Breast epithelium (tissue), 4 donors: ENCODE measurements around the gene ADRA1B. TPM values are rescaled to one million over a fixed set of nuclear protein-coding genes. Genes with fewer than 3 reads are reported as not detected.

Experiments
- DNase-seq, 2 donors: peaks; one replicate each; pipeline ENCODE4 v3.0.0-alpha.2; 2019; ENCODE audit warnings: low spot score in 2 of 2
- H3K27ac ChIP-seq, 2 donors: fragments of 200-600 bp; sonication (generic) in 1 of 2; one replicate each; pipeline ENCODE4 v1.5.1; 2016 to 2019; ENCODE audit warnings: mild to moderate bottlenecking in 1 of 2
- H3K27me3 ChIP-seq, 2 donors: fragments of 200-600 bp; sonication (generic) in 1 of 2; one replicate each; pipeline versions ENCODE4 v1.5.1 to v1.6.0; 2017 to 2019; ENCODE audit warnings: control low read depth in 1 of 2, mild to moderate bottlenecking in 1 of 2
- H3K36me3 ChIP-seq: fragments of 200-600 bp; one replicate; pipeline ENCODE4 v1.5.1; 2019
- H3K4me1 ChIP-seq, 2 donors: fragments of 200-600 bp; sonication (generic); one replicate each; pipeline ENCODE4 v1.5.1; 2016 to 2019; ENCODE audit warnings: control low read depth in 1 of 2
- H3K4me3 ChIP-seq, 3 donors: fragments of 200-600 bp; sonication (generic); 1 replicate in 2 of 3; 2 replicates in 1 of 3; pipeline ENCODE4 v1.5.1; 2016 to 2019; ENCODE audit warnings: mild to moderate bottlenecking in 3 of 3, moderate library complexity in 2 of 3
- H3K9me3 ChIP-seq, 2 donors: fragments of 200-600 bp; sonication (generic) in 1 of 2; one replicate each; pipeline ENCODE4 v1.5.1; 2016 to 2019; ENCODE audit warnings: control low read depth in 1 of 2
- POLR2A ChIP-seq: fragments of 450-650 bp; IDR thresholded peaks from one replicate; pipeline ENCODE4 v1.6.1; 2016; ENCODE audit warnings: antibody characterized with exemption, mild to moderate bottlenecking, moderate library complexity
- POLR2AphosphoS5 ChIP-seq, 3 donors: sonication (generic); formaldehyde crosslinking; IDR thresholded peaks; one replicate each; pipeline ENCODE4 v1.6.1; 2017; ENCODE audit warnings: antibody characterized with exemption in 3 of 3
- intact Hi-C: fragments of 100-400 bp; cut with DNase I; formaldehyde crosslinking; loops from one replicate; pipeline ENCODE4 v1.15.1; 2023; ENCODE audit warnings: low total_unique reads
- total RNA-seq, 3 donors: library from RNA; depleted of rRNA; stranded (reverse); fragments of >200 nt; gene quantifications; one replicate each; pipeline ENCODE4 v1.1.0, GENCODE V29; 2016
- TF ChIP-seq, protein P1 (sequence below), 3 donors: fragments of 450-650 bp; IDR thresholded peaks; one replicate each; pipeline ENCODE4 v1.5.1; 2016 to 2017; ENCODE audit warnings: antibody characterized with exemption in 3 of 3, mild to moderate bottlenecking in 3 of 3, moderate library complexity in 3 of 3

ADRA1B gene
- total RNA-seq, 3 donors from 2014 or later: 0.33 to 2.9 (median 0.88) TPM

DNA sequence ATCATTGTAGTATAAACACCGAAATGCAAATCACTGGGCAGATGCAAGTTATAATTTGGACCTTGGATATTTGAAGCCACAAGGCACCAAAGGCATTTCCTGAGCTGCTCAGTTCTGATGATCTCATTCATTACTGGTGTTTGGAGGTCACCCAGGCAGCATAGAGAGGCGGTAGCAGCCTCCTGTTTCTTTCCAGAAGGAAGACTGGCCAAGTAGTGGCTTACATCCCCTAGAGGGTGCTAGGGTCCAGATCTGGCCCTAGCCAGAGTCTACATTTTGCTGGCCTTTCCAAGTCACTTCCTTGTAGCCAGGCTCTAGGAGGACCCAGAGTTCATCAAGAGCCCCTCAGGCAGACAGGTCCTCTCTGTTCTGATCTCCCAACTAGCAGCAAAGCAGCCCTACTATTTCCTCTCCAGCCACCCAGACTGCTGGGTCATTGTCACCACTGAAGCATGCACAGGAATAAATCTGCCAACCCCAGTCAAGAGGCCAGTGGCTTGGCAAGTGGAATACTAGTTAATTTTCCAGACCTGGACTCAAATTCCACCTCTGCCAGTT lies 59.3 kb downstream of the ADRA1B start:
- Histone ChIP-seq H3K27ac (no peak overlapping the region), H3K9me3 (no peaks in the 10 kb centered on the region), H3K4me3 (no peak overlapping the region), H3K36me3 (no peaks in the 10 kb centered on the region), H3K27me3 (peaks cover 0 to 30% of the 10 kb centered on the region in 2 donors), H3K4me1 (no peaks in the 10 kb centered on the region)
- intact Hi-C loops: no loop called here
- DNase-seq: no peak
- TF ChIP-seq POLR2AphosphoS5 (IDR thresholded peaks at IDR 0.05): no peak
- TF ChIP-seq, protein P1, sequence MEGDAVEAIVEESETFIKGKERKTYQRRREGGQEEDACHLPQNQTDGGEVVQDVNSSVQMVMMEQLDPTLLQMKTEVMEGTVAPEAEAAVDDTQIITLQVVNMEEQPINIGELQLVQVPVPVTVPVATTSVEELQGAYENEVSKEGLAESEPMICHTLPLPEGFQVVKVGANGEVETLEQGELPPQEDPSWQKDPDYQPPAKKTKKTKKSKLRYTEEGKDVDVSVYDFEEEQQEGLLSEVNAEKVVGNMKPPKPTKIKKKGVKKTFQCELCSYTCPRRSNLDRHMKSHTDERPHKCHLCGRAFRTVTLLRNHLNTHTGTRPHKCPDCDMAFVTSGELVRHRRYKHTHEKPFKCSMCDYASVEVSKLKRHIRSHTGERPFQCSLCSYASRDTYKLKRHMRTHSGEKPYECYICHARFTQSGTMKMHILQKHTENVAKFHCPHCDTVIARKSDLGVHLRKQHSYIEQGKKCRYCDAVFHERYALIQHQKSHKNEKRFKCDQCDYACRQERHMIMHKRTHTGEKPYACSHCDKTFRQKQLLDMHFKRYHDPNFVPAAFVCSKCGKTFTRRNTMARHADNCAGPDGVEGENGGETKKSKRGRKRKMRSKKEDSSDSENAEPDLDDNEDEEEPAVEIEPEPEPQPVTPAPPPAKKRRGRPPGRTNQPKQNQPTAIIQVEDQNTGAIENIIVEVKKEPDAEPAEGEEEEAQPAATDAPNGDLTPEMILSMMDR (IDR thresholded peaks at IDR 0.05): no peak
- TF ChIP-seq POLR2A: no peak

DNA sequence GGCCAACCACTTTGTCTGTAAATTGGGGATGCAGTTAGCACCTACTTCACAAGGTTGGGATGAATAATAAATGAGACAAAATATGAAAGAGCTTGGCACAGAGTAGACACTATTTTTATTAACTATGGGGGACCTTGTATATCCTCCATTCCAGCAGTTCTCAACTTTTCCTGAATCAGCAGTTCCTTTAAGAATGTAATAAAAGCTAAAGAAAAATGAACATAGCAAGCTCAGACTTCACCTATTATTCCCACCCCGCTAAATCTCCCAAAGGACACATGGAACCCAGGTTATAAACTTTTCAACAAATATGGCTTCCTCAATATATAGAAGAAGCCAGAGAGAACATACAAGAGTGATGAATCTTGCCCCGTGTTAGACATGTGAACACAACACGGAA lies 60.6 kb downstream of the ADRA1B start:
- no peaks in the 10 kb centered on the region for H3K4me1 ChIP-seq
- intact Hi-C loops: no loop called here
- TF ChIP-seq, protein P1 (IDR thresholded peaks at IDR 0.05): no peak
- TF ChIP-seq POLR2AphosphoS5 (IDR thresholded peaks at IDR 0.05) (no peak), POLR2A (no peak)
- DNase-seq: no peak
- no peaks in the 10 kb centered on the region for H3K9me3 ChIP-seq
- H3K4me3 ChIP-seq: no peak overlapping the region
- no peaks in the 10 kb centered on the region for H3K36me3 ChIP-seq
- H3K27me3 ChIP-seq: peaks cover 0 to 16% of the 10 kb centered on the region in 2 donors
- no peak overlapping the region for H3K27ac ChIP-seq

DNA sequence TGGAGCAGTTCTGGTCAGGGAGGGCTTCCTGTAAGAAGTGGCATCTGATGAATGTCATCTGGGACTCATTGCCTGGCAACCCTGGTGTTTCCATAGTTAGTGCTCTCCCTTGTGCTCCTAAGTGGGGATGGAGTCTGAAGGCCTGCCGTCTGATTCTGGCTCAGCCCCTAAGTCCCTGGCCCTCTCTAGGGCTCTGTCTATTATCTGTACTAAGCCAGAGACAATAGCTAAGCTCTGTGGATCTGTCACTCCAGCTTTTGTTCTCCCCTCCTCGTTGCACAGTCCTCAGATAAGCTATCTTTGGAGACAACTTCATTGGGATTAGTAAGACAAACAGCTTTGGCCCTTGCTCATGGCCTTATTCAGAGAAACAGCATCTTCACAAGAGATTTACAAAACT lies 62.1 kb downstream of the ADRA1B start:
- peaks cover 0 to 2% of the 10 kb centered on the region in 2 donors for H3K27me3 ChIP-seq
- no peak for DNase-seq
- H3K4me1 ChIP-seq: no peaks in the 10 kb centered on the region
- no peak overlapping the region for H3K27ac ChIP-seq
- no peaks in the 10 kb centered on the region for H3K9me3 ChIP-seq
- intact Hi-C loops: no loop called here
- no peak overlapping the region for H3K4me3 ChIP-seq
- H3K36me3 ChIP-seq: no peaks in the 10 kb centered on the region
- TF ChIP-seq POLR2AphosphoS5 (IDR thresholded peaks at IDR 0.05): no peak
- TF ChIP-seq POLR2A: no peak
- TF ChIP-seq, protein P1 (IDR thresholded peaks at IDR 0.05): no peak

DNA sequence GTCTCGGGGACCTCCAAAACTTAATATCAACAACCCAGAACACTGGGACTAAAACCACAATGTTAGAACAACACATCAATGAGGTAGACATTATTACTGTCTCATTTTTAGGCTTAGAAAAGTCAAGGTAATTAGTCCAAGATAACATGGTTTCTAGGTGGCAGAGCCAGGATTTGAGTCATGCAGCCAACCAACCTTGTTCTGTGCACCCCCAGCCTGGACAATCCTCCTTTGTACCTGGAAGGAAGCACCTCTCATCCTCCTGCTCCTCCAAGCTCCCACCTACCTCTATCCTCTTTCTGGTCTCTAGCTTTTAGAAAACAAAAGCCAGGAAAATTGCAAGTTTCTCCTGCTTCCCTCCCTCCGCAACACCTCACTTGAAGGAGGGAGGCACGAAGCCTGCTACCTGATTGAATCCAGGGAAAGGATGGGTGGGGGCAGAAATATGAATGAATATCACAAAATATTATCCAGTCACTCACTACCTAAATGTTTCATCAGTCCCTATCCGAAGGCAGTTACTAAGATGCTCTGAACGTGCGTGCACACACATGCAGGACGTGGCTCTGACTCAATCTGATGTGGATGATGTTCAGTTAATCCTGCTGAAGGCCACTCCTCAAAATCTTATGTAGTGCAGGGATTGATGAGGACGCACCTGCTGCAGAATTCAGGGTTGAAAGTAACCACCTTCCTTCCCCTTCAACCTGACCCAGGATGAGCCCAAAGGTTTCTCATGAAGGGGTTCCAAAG lies 66.3 kb downstream of the ADRA1B start:
- Histone ChIP-seq H3K27me3 (peaks cover 0 to 5% of the 10 kb centered on the region in 2 donors), H3K9me3 (no peaks in the 10 kb centered on the region), H3K36me3 (no peaks in the 10 kb centered on the region), H3K4me1 (no peaks in the 10 kb centered on the region), H3K27ac (no peak overlapping the region), H3K4me3 (no peak overlapping the region)
- TF ChIP-seq POLR2A (no peak), POLR2AphosphoS5 (IDR thresholded peaks at IDR 0.05) (no peak)
- TF ChIP-seq, protein P1 (IDR thresholded peaks at IDR 0.05): no peak
- intact Hi-C loops: no loop called here
- no peak for DNase-seq

DNA sequence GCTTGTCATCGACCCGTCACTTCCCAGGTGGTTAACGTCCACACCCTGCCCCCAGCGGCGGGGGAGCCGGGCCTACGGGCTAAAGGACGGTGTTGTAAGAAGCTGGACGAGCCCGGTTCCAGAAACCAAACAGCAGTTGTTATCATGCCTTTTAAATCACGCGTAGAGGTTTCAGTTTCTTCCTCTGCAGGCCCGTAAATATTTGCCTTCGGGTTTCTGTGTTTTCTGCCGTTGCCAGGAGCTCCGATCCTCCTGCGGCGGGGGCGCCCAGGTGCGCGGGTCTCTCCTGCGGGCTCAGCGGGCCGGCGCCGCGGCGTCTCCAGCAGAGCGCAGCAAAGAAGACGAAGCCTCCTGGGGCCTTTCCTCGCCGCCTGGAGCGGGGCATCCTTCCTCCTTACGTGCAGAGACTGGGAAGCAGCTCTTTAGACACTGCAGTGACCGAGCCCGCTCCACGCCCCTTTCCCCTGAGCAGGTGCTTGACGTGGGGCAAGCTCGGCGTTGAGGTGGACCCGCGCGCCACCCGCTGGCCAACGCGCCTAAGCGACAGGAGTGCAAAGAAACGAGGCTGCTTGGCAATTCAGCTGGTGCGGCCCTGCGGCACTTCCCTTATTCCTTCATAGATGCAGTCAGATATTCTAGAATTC lies 70.9 kb downstream of the ADRA1B start:
- Histone ChIP-seq H3K4me1 (no peaks in the 10 kb centered on the region), H3K27me3 (peaks cover 0 to 5% of the 10 kb centered on the region in 2 donors), H3K4me3 (peak overlapping the region; percentile 38 to 68 (median 42)), H3K27ac (peak overlapping the region in 1 of 2 donors; percentile 33), H3K36me3 (no peaks in the 10 kb centered on the region), H3K9me3 (no peaks in the 10 kb centered on the region)
- TF ChIP-seq POLR2AphosphoS5 (IDR thresholded peaks at IDR 0.05) (peak in 1 of 3 donors; percentile 26), POLR2A (no peak)
- TF ChIP-seq, protein P1 (IDR thresholded peaks at IDR 0.05): peak in 2 of 3 donors; percentile 71 to 79
- peak; percentile 69 to 87 for DNase-seq
- intact Hi-C loops: loop anchor here (2.0 kb wide), 1 partner anchor 838 kb away; no protein-coding TSS in a partner anchor
